HG02798 (cell line): ENCODE data around the gene USP10.
"Not testable (repeated sequence)": the region's sequence is repeated elsewhere in the genome, so short reads cannot be mapped to it uniquely, and the experiment has no call there.

Experiments
- ATAC-seq: cut with Tn5 transposase; IDR thresholded peaks from one replicate; pipeline ENCODE4 v1.9.1; 2021; ENCODE audit warnings: mild to moderate bottlenecking; ENCODE audit not compliant: unreplicated experiment, poor library complexity

The USP10 gene

GRCh38 chr16:84693869-84694268 is 5.9 kb upstream of the USP10 start:
- ATAC-seq: not testable (repeated sequence)

- no peak for ATAC-seq
These were observed 4.8 kb upstream of the USP10 start for GRCh38 chr16:84694980-84695379.

- ATAC-seq: no peak
These were observed 571 bp upstream of the USP10 start for GRCh38 chr16:84699147-84699711.

GRCh38 chr16:84700446-84701300 is 873 bp downstream of the USP10 start:
- ATAC-seq: peak; percentile 27

- ATAC-seq: no peak
These were observed 3.9 kb downstream of the USP10 start for GRCh38 chr16:84703681-84704080.

GRCh38 chr16:84704253-84704652 is 4.5 kb downstream of the USP10 start:
- ATAC-seq: no peak

- ATAC-seq: no peak
These were observed 7.1 kb downstream of the USP10 start for GRCh38 chr16:84706856-84707255.

- no peak for ATAC-seq
These were observed 9.8 kb downstream of the USP10 start for GRCh38 chr16:84709609-84710008.

GRCh38 chr16:84710686-84711085 is 10.9 kb downstream of the USP10 start:
- ATAC-seq: no peak

GRCh38 chr16:84712138-84712671 is 12.4 kb downstream of the USP10 start:
- ATAC-seq: no peak

- ATAC-seq: no peak
These were observed 13.3 kb downstream of the USP10 start for GRCh38 chr16:84712801-84713775.

- no peak for ATAC-seq
These were observed 14.2 kb downstream of the USP10 start for GRCh38 chr16:84714028-84714427.

- no peak for ATAC-seq
These were observed 15.6 kb downstream of the USP10 start for GRCh38 chr16:84715424-84715823.

GRCh38 chr16:84715854-84716253 is 16.1 kb downstream of the USP10 start:
- ATAC-seq: no peak

GRCh38 chr16:84716740-84717139 is 16.9 kb downstream of the USP10 start:
- ATAC-seq: no peak

GRCh38 chr16:84717484-84717883 is 17.7 kb downstream of the USP10 start:
- ATAC-seq: no peak

GRCh38 chr16:84720177-84720579 is 20.4 kb downstream of the USP10 start:
- ATAC-seq: no peak

GRCh38 chr16:84722068-84722467 is 22.3 kb downstream of the USP10 start:
- ATAC-seq: no peak

- ATAC-seq: no peak
These were observed 24.1 kb downstream of the USP10 start for GRCh38 chr16:84723906-84724305.

GRCh38 chr16:84724606-84725309 is 25.0 kb downstream of the USP10 start:
- no peak for ATAC-seq
